ENCODE measurements around the gene TCF23. TPM values are rescaled to one million over a fixed set of nuclear protein-coding genes. Genes with fewer than 3 reads are reported as not detected.
A peak's percentile ranks its signal among the peaks of the same experiment; 100 is the strongest.

Gene TCF23
- polyA plus RNA-seq, 3 donors, result not detected

DNA sequence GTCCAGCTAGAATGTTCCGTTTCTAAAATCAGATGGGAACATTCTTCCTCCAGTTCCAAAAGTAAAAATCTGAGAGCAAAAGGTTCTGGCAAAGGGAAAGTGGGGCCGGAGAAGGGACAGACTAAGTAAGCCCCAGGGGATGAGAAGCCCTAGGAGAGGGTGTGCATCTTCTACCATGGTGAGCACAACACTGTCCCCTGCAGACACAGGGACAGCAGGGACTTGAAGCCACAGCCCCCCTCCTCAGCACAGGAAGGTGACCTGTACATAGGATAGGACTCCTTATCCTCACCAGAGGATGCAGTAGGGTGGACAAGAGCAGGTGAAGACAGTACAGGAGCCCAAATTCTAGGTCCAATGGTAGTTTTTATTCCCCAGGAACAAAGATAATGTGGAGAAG is 50.4 kb downstream of the TCF23 start:
- Histone ChIP-seq H3K9me3 (replicated peaks in 1 of 2; ENCODE audit: control insufficient read depth in 1 of 2, insufficient read depth in 1 of 2, low read length in 2 of 2) (no peaks in the 10 kb centered on the region), H3K4me2 (replicated peaks; ENCODE audit: extremely low read depth, low read length, poor library complexity, severe bottlenecking) (no peak overlapping the region), H4K20me1 (ENCODE audit: insufficient read depth, low read length) (no peaks in the 10 kb centered on the region), H3K27ac (ENCODE audit: low read depth in 1 of 2, low read length in 2 of 2) (no peak overlapping the region), H3K9ac (ENCODE audit: insufficient read depth, low read length, poor library complexity, severe bottlenecking) (no peak overlapping the region), H3K4me1 (ENCODE audit: control insufficient read depth in 1 of 2, insufficient read depth in 2 of 2, low read length in 2 of 2) (no peaks in the 10 kb centered on the region), H3K36me3 (replicated peaks in 1 of 2; ENCODE audit: control insufficient read depth in 1 of 2, insufficient read depth in 2 of 2, low read length in 2 of 2) (peaks cover 34 to 40% of the 10 kb centered on the region in 2 donors), H2AFZ (ENCODE audit: insufficient read depth, low read depth, low read length, poor library complexity, severe bottlenecking) (no peak overlapping the region), H3K4me3 (replicated peaks in 1 of 3; ENCODE audit: low read depth in 2 of 3, low read length in 3 of 3) (no peak overlapping the region), H3K27me3 (ENCODE audit: control insufficient read depth in 2 of 2, insufficient read depth in 2 of 2, low read length in 2 of 2) (no peaks in the 10 kb centered on the region), H3K79me2 (ENCODE audit: insufficient read depth, low read length) (no peaks in the 10 kb centered on the region)
- Mint-ChIP-seq H3K27me3 (ENCODE audit: low read depth in 3 of 3) (peaks cover 0 to 3% (median 0%) of the 10 kb centered on the region in 3 donors), H3K36me3 (peaks cover 29 to 30% of the 10 kb centered on the region in 2 donors), H3K9me3 (peaks cover 0 to 2% (median 0%) of the 10 kb centered on the region in 7 donors), H3K4me3 (no peak overlapping the region), H3K4me1 (no peaks in the 10 kb centered on the region), H3K27ac (peak overlapping the region in 3 of 7 donors; percentile 22 to 59 (median 44))
- 100% methylated on average over 1 of the region's 2 CpGs for WGBS (ENCODE audit: insufficient coverage)
- TF ChIP-seq, protein P1, sequence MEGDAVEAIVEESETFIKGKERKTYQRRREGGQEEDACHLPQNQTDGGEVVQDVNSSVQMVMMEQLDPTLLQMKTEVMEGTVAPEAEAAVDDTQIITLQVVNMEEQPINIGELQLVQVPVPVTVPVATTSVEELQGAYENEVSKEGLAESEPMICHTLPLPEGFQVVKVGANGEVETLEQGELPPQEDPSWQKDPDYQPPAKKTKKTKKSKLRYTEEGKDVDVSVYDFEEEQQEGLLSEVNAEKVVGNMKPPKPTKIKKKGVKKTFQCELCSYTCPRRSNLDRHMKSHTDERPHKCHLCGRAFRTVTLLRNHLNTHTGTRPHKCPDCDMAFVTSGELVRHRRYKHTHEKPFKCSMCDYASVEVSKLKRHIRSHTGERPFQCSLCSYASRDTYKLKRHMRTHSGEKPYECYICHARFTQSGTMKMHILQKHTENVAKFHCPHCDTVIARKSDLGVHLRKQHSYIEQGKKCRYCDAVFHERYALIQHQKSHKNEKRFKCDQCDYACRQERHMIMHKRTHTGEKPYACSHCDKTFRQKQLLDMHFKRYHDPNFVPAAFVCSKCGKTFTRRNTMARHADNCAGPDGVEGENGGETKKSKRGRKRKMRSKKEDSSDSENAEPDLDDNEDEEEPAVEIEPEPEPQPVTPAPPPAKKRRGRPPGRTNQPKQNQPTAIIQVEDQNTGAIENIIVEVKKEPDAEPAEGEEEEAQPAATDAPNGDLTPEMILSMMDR (IDR thresholded peaks at IDR 0.05), result no peak
- no peak for DNase-seq
- intact Hi-C loops (cut with micrococcal nuclease), result no loop called here

DNA sequence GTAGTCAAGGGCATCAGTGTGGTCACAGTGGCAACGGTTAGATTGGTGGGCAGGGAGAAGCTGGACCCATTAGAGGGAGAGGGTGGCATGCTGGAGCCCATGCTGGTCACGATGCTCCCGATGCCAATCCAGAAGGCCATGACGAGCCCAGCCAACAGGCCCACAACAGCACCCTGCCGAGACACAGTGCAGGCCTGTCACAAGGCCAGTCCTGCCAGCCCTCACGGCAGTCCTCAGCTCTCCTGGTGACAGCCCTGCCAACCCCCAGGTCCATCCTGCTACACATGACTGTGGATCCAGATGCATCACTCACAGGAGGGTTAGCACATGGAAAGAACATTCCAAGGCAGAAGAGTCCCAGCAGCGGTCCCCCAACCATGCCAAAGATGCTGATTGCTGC is 52.9 kb downstream of the TCF23 start:
- Histone ChIP-seq H3K79me2 (ENCODE audit: insufficient read depth, low read length) (no peaks in the 10 kb centered on the region), H3K9ac (ENCODE audit: insufficient read depth, low read length, poor library complexity, severe bottlenecking) (no peak overlapping the region), H3K4me2 (replicated peaks; ENCODE audit: extremely low read depth, low read length, poor library complexity, severe bottlenecking) (no peak overlapping the region), H3K36me3 (replicated peaks in 1 of 2; ENCODE audit: control insufficient read depth in 1 of 2, insufficient read depth in 2 of 2, low read length in 2 of 2) (peaks cover 58 to 65% of the 10 kb centered on the region in 2 donors), H3K9me3 (replicated peaks in 1 of 2; ENCODE audit: control insufficient read depth in 1 of 2, insufficient read depth in 1 of 2, low read length in 2 of 2) (no peaks in the 10 kb centered on the region), H3K27ac (ENCODE audit: low read depth in 1 of 2, low read length in 2 of 2) (no peak overlapping the region), H3K4me1 (ENCODE audit: control insufficient read depth in 1 of 2, insufficient read depth in 2 of 2, low read length in 2 of 2) (no peaks in the 10 kb centered on the region), H3K27me3 (ENCODE audit: control insufficient read depth in 2 of 2, insufficient read depth in 2 of 2, low read length in 2 of 2) (no peaks in the 10 kb centered on the region), H3K4me3 (replicated peaks in 1 of 3; ENCODE audit: low read depth in 2 of 3, low read length in 3 of 3) (no peak overlapping the region), H4K20me1 (ENCODE audit: insufficient read depth, low read length) (no peaks in the 10 kb centered on the region), H2AFZ (ENCODE audit: insufficient read depth, low read depth, low read length, poor library complexity, severe bottlenecking) (no peak overlapping the region)
- Mint-ChIP-seq H3K36me3 (peaks cover 52 to 53% of the 10 kb centered on the region in 2 donors), H3K4me1 (no peaks in the 10 kb centered on the region), H3K9me3 (no peaks in the 10 kb centered on the region), H3K27ac (no peak overlapping the region), H3K27me3 (ENCODE audit: low read depth in 3 of 3) (peaks cover 0 to 3% (median 0%) of the 10 kb centered on the region in 3 donors), H3K4me3 (no peak overlapping the region)
- intact Hi-C loops (cut with micrococcal nuclease), result no loop called here
- WGBS (ENCODE audit: insufficient coverage), result 93% methylated on average over 6 of the region's 7 CpGs
- DNase-seq, result no peak
- TF ChIP-seq, protein P1 (IDR thresholded peaks at IDR 0.05), result no peak
